ENCODE data around the gene DNAJC18. TPM values are rescaled to one million over a fixed set of nuclear protein-coding genes. Genes with fewer than 3 reads are reported as not detected.

The DNAJC18 gene
- total and polyA plus RNA-seq, 8 donors = 1.1 to 5.8 (median 1.9) TPM

DNA sequence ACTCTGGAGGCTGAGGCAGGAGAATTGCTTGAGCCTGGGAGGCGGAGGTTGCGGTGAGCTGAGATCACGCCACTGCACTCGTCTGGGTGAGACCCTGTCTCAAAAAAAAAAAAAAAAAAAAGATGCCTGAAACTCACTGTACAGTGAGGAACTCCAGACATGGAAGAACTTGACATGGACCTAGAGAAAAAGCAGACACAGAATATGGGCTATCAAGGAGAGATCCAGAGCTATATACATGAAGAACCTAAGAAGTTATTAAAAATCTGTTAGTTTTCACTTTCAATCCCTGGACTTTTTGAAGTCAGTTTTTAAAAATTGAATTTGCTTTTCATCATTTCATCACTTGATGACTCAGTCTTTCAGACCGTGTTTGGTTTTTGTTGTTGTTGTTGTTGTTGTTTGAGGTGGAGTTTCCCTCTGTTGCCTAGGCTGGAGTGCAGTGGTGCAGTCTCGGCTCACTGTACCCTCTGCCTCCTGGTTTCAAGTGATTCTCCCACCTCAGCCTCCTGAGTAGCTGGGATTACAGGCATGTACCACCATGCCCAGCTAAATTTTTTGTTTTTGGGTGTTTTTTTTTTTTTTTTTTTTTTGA, 77.4 kb downstream of the DNAJC18 start:
- no peak for ATAC-seq
- no peak for DNase-seq
- H3K4me1 ChIP-seq = no peaks in the 10 kb centered on the region
- H3K27me3 ChIP-seq = no peaks in the 10 kb centered on the region
- FAIRE-seq = no peak
- H3K36me3 ChIP-seq = peaks cover 0 to 28% (median 12%) of the 10 kb centered on the region in 3 donors
- intact Hi-C loops (cut with DNase I) = no loop called here
- no peak overlapping the region for H3K27ac ChIP-seq
- no peaks in the 10 kb centered on the region for H3K9me3 ChIP-seq
- WGBS, 2 donors = 82 to 84% methylated on average over 6 of the region's 6 CpGs
- no peak overlapping the region for H3K4me3 ChIP-seq
- TF ChIP-seq, protein P1, sequence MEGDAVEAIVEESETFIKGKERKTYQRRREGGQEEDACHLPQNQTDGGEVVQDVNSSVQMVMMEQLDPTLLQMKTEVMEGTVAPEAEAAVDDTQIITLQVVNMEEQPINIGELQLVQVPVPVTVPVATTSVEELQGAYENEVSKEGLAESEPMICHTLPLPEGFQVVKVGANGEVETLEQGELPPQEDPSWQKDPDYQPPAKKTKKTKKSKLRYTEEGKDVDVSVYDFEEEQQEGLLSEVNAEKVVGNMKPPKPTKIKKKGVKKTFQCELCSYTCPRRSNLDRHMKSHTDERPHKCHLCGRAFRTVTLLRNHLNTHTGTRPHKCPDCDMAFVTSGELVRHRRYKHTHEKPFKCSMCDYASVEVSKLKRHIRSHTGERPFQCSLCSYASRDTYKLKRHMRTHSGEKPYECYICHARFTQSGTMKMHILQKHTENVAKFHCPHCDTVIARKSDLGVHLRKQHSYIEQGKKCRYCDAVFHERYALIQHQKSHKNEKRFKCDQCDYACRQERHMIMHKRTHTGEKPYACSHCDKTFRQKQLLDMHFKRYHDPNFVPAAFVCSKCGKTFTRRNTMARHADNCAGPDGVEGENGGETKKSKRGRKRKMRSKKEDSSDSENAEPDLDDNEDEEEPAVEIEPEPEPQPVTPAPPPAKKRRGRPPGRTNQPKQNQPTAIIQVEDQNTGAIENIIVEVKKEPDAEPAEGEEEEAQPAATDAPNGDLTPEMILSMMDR (IDR thresholded peaks at IDR 0.05) = no peak

GRCh38 chr5:139360384-139360783, 78.9 kb downstream of the DNAJC18 start:
- no peak for DNase-seq
- Histone ChIP-seq H3K4me1 (no peaks in the 10 kb centered on the region), H3K36me3 (peaks cover 0 to 19% (median 12%) of the 10 kb centered on the region in 3 donors), H3K4me3 (no peak overlapping the region), H3K27ac (no peak overlapping the region), H3K27me3 (no peaks in the 10 kb centered on the region), H3K9me3 (no peaks in the 10 kb centered on the region)
- TF ChIP-seq, protein P1 (IDR thresholded peaks at IDR 0.05) = no peak
- no peak for ATAC-seq
- no peak for FAIRE-seq
- intact Hi-C loops (cut with DNase I) = no loop called here
- WGBS, 2 donors = 95 to 99% methylated on average over 4 of the region's 4 CpGs

Other genes starting within 250 kb of the DNAJC18 start
- gene SIL1, start 241.2 kb downstream of the DNAJC18 start, total RNA-seq = 10 to 100 TPM; 38.6 to 68.2 (median 54.6) TPM
- gene SIL1, start 241.2 kb downstream of the DNAJC18 start, polyA plus RNA-seq = 100 to 1,000 TPM in 1 of 2 donors, 10 to 100 TPM in 1; 54.8 to 119 TPM
- 100 to 1,000 TPM in 1 of 6 donors, 10 to 100 TPM in 5; 52.5 to 101 (median 77.6) TPM for gene MATR3, start 145.8 kb downstream of the DNAJC18 start, total RNA-seq
- 100 to 1,000 TPM in 1 of 2 donors, 10 to 100 TPM in 1; 47.0 to 104 TPM for gene MATR3, start 145.8 kb downstream of the DNAJC18 start, polyA plus RNA-seq
- gene PAIP2, start 97.7 kb downstream of the DNAJC18 start, total RNA-seq = 10 to 100 TPM; 18.2 to 33.7 (median 27.3) TPM
- 10 to 100 TPM; 23.8 to 57.4 TPM for gene PAIP2, start 97.7 kb downstream of the DNAJC18 start, polyA plus RNA-seq
- 1 to 10 TPM in 4 of 6 donors, under 1 TPM in 2; 0.49 to 1.6 (median 1.2) TPM for gene SLC23A1, start 56.2 kb downstream of the DNAJC18 start, total RNA-seq
- gene SLC23A1, start 56.2 kb downstream of the DNAJC18 start, polyA plus RNA-seq = 1 to 10 TPM; 1.7 to 2.1 TPM
- gene MZB1, start 49.6 kb downstream of the DNAJC18 start, total RNA-seq = 10 to 100 TPM in 1 of 6 donors, under 1 TPM in 3, not detected in 2; 0.28 to 11.6 (median 0.71) TPM
- under 1 TPM in 1 of 2 donors, not detected in 1; 0.28 TPM for gene MZB1, start 49.6 kb downstream of the DNAJC18 start, polyA plus RNA-seq
- under 1 TPM; 0.19 to 0.38 (median 0.31) TPM for gene PROB1, start 44.4 kb downstream of the DNAJC18 start, total RNA-seq
- under 1 TPM; 0.34 to 0.38 TPM for gene PROB1, start 44.4 kb downstream of the DNAJC18 start, polyA plus RNA-seq
- gene SPATA24, start 35.4 kb downstream of the DNAJC18 start, total RNA-seq = 1 to 10 TPM; 1.8 to 3.5 (median 3.1) TPM
- 1 to 10 TPM; 4.6 to 9.8 TPM for gene SPATA24, start 35.4 kb downstream of the DNAJC18 start, polyA plus RNA-seq
- gene ECSCR, start 23.2 kb upstream of the DNAJC18 start, total RNA-seq = 1 to 10 TPM; 1.0 to 4.3 (median 2.1) TPM
- gene ECSCR, start 23.2 kb upstream of the DNAJC18 start, polyA plus RNA-seq = 1 to 10 TPM; 5.1 to 8.3 TPM
- not detected for gene SMIM33, start 31.5 kb upstream of the DNAJC18 start, total RNA-seq
- gene SMIM33, start 31.5 kb upstream of the DNAJC18 start, polyA plus RNA-seq = not detected
- gene STING1, start 43.2 kb upstream of the DNAJC18 start, total RNA-seq = 10 to 100 TPM in 2 of 6 donors, 1 to 10 TPM in 4; 3.1 to 19.7 (median 6.3) TPM
- 10 to 100 TPM in 1 of 2 donors, 1 to 10 TPM in 1; 9.3 to 19.2 TPM for gene STING1, start 43.2 kb upstream of the DNAJC18 start, polyA plus RNA-seq
- gene UBE2D2, start 121.8 kb upstream of the DNAJC18 start, total RNA-seq = 10 to 100 TPM; 36.5 to 59.3 (median 47.0) TPM
- 10 to 100 TPM; 38.8 to 47.7 TPM for gene UBE2D2, start 121.8 kb upstream of the DNAJC18 start, polyA plus RNA-seq
- 10 to 100 TPM; 39.5 to 70.5 (median 45.4) TPM for gene CXXC5, start 208.8 kb upstream of the DNAJC18 start, total RNA-seq
- gene CXXC5, start 208.8 kb upstream of the DNAJC18 start, polyA plus RNA-seq = 10 to 100 TPM; 33.0 to 36.4 TPM